Lower lobe of right lung (tissue), 2 donors: ENCODE measurements around the gene COL6A3. TPM values are rescaled to one million over a fixed set of nuclear protein-coding genes. Genes with fewer than 3 reads are reported as not detected.
A peak's percentile ranks its signal among the peaks of the same experiment; 100 is the strongest.

Experiments used
- ATAC-seq, 2 donors: fragments of 200-7000 bp; cut with Tn5 transposase; one replicate each; pipeline ENCODE4 v1.9.1; 2020 to 2022; ENCODE audit warnings: mild to moderate bottlenecking in 2 of 2, moderate library complexity in 2 of 2
- DNase-seq: peaks from one replicate; pipeline ENCODE4 v3.0.0-alpha.2; 2020
- H3K27ac ChIP-seq: fragments of 200-600 bp; one replicate; pipeline ENCODE4 v1.8.0; 2022
- H3K27me3 ChIP-seq: fragments of 200-600 bp; one replicate; pipeline ENCODE4 v1.8.0; 2022; ENCODE audit warnings: low read depth
- H3K36me3 ChIP-seq: fragments of 200-600 bp; one replicate; pipeline ENCODE4 v1.8.0; 2022; ENCODE audit warnings: mild to moderate bottlenecking
- H3K4me1 ChIP-seq: fragments of 200-600 bp; one replicate; pipeline ENCODE4 v1.8.0; 2022
- H3K4me3 ChIP-seq: fragments of 200-600 bp; one replicate; pipeline ENCODE4 v1.8.0; 2022; ENCODE audit warnings: mild to moderate bottlenecking
- H3K9me3 ChIP-seq: fragments of 200-600 bp; one replicate; pipeline ENCODE4 v1.8.0; 2022
- intact Hi-C: fragments of 100-400 bp; cut with DNase I; formaldehyde crosslinking; loops from one replicate; pipeline ENCODE4 v1.11.0; 2022
- total RNA-seq: library from RNA; stranded (reverse); fragmentation: NEBNext Ultra II Directional; extraction: Animal tissue kit (Norgen Biotek cat#: 25700); gene quantifications from one replicate; pipeline ENCODE4 v1.2.1, GENCODE V29; 2021
- TF ChIP-seq, protein P1 (sequence below): fragments of 200-600 bp; IDR thresholded peaks from one replicate; pipeline ENCODE4 v1.8.0; 2022; ENCODE audit warnings: antibody characterized with exemption, mild to moderate bottlenecking
- donor health status: DM: no; HTN: yes; CAD: no; lungs with severe emphysema.

COL6A3 gene
- total RNA-seq, 1 donor from 2014 or later = 114 TPM

DNA sequence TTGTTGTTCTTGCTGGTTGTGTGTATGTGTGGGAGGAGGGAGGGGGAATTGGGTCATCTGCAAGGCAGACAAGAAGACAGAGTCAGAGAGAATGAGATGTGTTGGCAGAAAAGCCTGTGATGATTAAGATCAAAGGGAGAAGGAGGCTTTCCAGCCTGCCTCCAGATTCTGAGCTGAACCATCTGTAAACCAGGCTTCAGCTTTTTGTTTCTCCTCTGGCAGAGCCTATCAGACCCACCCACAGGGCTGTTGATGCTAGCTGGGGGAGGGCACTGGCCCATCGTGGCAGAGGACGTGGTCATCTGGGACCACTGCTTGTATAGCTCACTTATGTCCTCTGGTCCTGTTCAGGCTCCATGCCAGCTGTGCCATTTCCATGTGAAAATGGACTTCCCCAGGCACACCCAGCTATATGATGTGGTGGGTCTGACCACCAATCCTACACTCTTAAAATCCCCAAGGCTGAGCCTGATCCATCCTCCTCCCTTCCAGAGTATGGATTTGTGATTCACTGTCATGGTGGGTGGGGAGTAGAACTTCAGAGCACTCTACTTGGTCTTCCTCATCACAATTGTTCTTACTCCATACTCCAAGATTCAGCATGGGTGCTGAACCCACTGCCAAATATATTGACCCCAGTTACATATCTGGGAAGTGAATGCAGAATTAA lies 27.8 kb upstream of the COL6A3 start:
- DNase-seq = no peak
- TF ChIP-seq, protein P1, sequence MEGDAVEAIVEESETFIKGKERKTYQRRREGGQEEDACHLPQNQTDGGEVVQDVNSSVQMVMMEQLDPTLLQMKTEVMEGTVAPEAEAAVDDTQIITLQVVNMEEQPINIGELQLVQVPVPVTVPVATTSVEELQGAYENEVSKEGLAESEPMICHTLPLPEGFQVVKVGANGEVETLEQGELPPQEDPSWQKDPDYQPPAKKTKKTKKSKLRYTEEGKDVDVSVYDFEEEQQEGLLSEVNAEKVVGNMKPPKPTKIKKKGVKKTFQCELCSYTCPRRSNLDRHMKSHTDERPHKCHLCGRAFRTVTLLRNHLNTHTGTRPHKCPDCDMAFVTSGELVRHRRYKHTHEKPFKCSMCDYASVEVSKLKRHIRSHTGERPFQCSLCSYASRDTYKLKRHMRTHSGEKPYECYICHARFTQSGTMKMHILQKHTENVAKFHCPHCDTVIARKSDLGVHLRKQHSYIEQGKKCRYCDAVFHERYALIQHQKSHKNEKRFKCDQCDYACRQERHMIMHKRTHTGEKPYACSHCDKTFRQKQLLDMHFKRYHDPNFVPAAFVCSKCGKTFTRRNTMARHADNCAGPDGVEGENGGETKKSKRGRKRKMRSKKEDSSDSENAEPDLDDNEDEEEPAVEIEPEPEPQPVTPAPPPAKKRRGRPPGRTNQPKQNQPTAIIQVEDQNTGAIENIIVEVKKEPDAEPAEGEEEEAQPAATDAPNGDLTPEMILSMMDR = no peak

DNA sequence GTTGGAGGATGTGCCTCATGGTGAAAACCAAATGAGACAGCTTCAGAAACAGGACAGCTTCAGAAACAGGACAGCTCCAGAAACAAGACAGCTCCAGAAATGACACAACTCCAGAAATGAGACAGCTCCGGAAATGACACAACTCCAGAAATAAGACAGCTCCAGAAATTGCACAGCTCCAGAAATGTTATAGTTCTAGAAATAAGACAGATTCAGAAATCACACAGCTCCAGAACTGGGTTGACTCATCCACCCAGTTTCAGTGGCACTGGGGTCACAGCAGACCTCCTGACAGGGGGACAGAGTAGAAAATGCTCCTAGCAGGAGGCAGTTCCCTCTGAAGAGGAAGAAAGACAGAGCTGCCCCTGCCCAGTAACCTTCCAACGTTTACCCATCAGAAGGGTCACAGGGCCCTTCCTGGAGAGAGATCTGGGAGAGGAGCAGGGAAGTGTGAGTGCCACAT lies 26.9 kb upstream of the COL6A3 start:
- intact Hi-C loops = no loop called here
- peaks cover 4% of the 10 kb centered on the region for H3K4me1 ChIP-seq
- peak overlapping the region; percentile 60 for H3K27ac ChIP-seq
- TF ChIP-seq, protein P1 = no peak
- no peak overlapping the region for H3K4me3 ChIP-seq
- H3K36me3 ChIP-seq = no peaks in the 10 kb centered on the region
- no peaks in the 10 kb centered on the region for H3K9me3 ChIP-seq
- DNase-seq (no peak), ATAC-seq (no peak)
- no peaks in the 10 kb centered on the region for H3K27me3 ChIP-seq

More for the DNA sequence above, 27.8 kb upstream of the COL6A3 start:
- intact Hi-C loops = no loop called here
- H3K27me3 ChIP-seq = no peaks in the 10 kb centered on the region
- H3K27ac ChIP-seq = no peak overlapping the region
- H3K36me3 ChIP-seq = no peaks in the 10 kb centered on the region
- H3K9me3 ChIP-seq = no peaks in the 10 kb centered on the region
- ATAC-seq = peak; percentile 56 to 58
- H3K4me3 ChIP-seq = no peak overlapping the region
- peaks cover 4% of the 10 kb centered on the region for H3K4me1 ChIP-seq

DNA sequence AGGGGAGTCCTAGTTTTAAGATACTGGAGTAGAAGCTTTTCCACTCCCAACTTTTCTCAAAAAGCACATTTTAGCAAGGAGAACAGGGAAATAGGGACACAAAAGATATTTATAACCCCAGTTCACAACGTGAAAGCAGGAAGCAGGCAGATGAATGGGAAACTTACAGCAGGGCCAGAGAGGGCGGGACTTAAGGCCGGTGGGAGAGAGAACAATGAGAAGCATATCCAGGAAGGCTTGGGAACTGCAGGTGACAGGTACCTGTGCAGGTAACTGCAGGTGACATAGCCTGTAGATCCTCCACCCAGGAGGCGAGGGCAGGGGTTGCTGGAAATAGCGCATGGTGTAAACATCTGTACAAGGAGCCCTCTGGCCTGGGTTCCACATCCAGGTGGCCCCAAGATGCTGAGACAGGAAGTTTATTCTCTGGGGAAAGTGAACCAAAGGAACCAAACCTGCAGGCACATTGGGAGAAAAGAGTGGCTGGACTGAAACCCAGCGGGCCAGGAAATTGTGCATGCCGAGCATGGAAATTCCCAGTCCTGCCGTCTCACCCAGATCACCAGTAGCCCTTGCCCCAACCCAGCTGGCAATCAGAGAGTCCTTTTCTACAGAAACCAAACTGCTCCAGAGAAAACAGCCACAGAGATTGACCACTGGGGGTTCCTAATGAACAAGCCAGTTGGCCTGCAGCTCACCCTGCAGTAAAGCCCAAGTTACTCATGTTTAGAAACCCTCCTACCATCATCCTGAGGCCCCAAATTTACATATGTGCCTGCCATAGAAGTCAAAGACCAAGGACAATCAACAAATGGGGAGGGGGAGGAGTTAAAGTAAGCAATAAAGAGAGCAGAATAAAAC lies 24.3 kb upstream of the COL6A3 start:
- Histone ChIP-seq H3K9me3 (no peaks in the 10 kb centered on the region), H3K36me3 (no peaks in the 10 kb centered on the region), H3K4me3 (no peak overlapping the region), H3K4me1 (peaks cover 14% of the 10 kb centered on the region), H3K27ac (no peak overlapping the region), H3K27me3 (peaks cover 4% of the 10 kb centered on the region)
- no peak for DNase-seq
- no peak for ATAC-seq
- intact Hi-C loops = no loop called here
- TF ChIP-seq, protein P1 = no peak

DNA sequence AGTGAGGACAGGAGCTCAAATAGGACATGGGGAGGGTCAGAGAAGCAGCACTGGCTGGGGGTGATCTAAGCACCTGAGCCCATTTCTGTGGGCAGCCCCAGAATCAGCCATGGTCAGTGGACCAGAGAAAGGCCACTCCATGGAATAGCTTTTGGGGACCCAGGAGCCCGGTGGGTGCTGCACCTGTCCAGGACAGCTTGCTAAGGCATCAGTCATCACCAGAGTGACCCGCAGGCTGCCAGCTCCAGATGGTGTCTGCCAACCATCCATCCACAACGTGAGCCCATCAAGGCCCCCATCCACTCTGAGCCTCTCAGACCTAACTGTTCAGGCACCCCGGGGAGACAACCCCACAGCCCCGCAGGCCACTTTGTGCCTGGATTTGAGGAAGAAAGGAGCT lies 23.6 kb upstream of the COL6A3 start:
- Histone ChIP-seq H3K9me3 (no peaks in the 10 kb centered on the region), H3K4me1 (peaks cover 14% of the 10 kb centered on the region), H3K27me3 (peaks cover 11% of the 10 kb centered on the region), H3K4me3 (no peak overlapping the region), H3K36me3 (no peaks in the 10 kb centered on the region), H3K27ac (no peak overlapping the region)
- intact Hi-C loops = no loop called here
- DNase-seq (no peak), ATAC-seq (no peak)
- TF ChIP-seq, protein P1 = no peak

DNA sequence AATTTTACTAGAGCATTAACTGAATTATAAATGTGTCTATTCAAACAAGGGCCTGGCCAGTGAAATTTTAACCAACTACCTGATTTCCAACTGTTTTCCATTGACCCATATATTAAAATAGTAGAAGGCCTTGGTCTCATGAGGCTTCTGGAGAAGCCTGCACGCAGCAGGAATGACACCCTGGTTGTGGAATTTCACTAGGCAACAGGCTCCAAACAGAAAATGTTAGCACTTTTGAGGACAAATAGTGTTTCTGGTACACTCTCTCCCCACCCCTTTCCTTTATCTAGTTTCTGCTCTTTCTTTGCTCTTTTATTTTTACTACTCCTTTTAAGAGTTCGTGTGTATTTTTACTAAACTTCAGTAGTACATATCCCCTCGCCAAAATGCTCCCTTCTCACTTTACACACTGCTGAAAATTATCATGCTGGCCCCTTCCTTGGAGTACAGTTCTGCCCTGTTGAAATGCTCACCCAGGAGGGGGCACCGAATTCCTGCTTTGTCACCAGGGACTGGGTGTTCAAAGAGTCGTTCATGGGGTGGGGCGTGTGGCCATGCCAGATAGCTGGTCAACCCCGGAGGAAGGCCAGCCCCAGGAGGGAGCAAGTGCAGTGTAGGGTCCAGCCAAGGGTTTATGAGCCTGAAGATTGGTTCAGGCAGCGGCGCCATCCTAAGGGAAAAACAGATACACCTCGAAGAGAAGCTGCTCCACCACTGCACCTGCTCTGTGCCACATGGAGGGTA lies 22.1 kb upstream of the COL6A3 start:
- Histone ChIP-seq H3K27me3 (peaks cover 15% of the 10 kb centered on the region), H3K36me3 (no peaks in the 10 kb centered on the region), H3K4me1 (peaks cover 12% of the 10 kb centered on the region), H3K27ac (peak overlapping the region; percentile 36), H3K4me3 (no peak overlapping the region), H3K9me3 (no peaks in the 10 kb centered on the region)
- ATAC-seq = no peak
- intact Hi-C loops = no loop called here
- TF ChIP-seq, protein P1 = no peak
- DNase-seq = no peak
